Caco-2 (cell line): ENCODE data around the gene TMEM63B. TPM values are rescaled to one million over a fixed set of nuclear protein-coding genes. Genes with fewer than 3 reads are reported as not detected.

Experiments used
- BruUV-seq: library from RNA; stranded (reverse); fragments of 400-500 nt; replicated peaks from 2 replicates; lab custom pipeline; 2021; lab: Mats Ljungman, UMichigan
- CTCF ChIA-PET: fragments of 300-600 bp; sonication (Branson Sonifier 250); formaldehyde crosslinking; loops from one replicate; lab custom pipeline; 2022; ENCODE audit warnings: antibody characterized with exemption; lab: Charles Lee
- POLR2A ChIA-PET: fragments of 300-600 bp; sonication (Branson Sonifier 250); formaldehyde crosslinking; loops from one replicate; lab custom pipeline; 2022; ENCODE audit warnings: antibody characterized with exemption; lab: Charles Lee
- DNase-seq, 2 experiments: peaks; one replicate each; pipeline versions ENCODE4 v3.0.0 to v3.0.0-alpha.2; 2020 to 2022
- H3K27me3 ChIP-seq: replicated peaks from 2 replicates; pipeline ENCODE4 v1.6.0; 2011; ENCODE audit warnings: low read length; ENCODE audit not compliant: control insufficient read depth, insufficient read depth
- H3K36me3 ChIP-seq: 2 replicates; pipeline ENCODE4 v1.5.1; 2011; ENCODE audit warnings: low read length; ENCODE audit not compliant: control insufficient read depth, insufficient read depth
- H3K4me1 ChIP-seq: fragments of 250-450 bp; sonication (Bioruptor Pico); 2 replicates; pipeline ENCODE4 v1.5.1; 2020; ENCODE audit warnings: mild to moderate bottlenecking
- H3K4me3 ChIP-seq: 2 replicates; pipeline ENCODE4 v1.5.1; 2011; ENCODE audit warnings: low read depth, mild to moderate bottlenecking, control low read depth, low read length
- H3K9me3 ChIP-seq: fragments of 250-450 bp; sonication (Bioruptor Pico); 2 replicates; pipeline ENCODE4 v1.5.1; 2020; ENCODE audit warnings: mild to moderate bottlenecking, moderate library complexity
- H3K27ac Mint-ChIP-seq: one replicate; pipeline ENCODE4 v1.8.0; 2022; ENCODE audit warnings: mixed read lengths; ENCODE audit not compliant: unreplicated experiment
- H3K27me3 Mint-ChIP-seq: one replicate; pipeline ENCODE4 v1.8.0; 2022; ENCODE audit warnings: mixed read lengths; ENCODE audit not compliant: insufficient read depth, unreplicated experiment
- H3K36me3 Mint-ChIP-seq: one replicate; pipeline ENCODE4 v1.8.0; 2022; ENCODE audit warnings: mild to moderate bottlenecking, mixed read lengths; ENCODE audit not compliant: insufficient read depth, unreplicated experiment
- H3K4me1 Mint-ChIP-seq: one replicate; pipeline ENCODE4 v1.8.0; 2022; ENCODE audit warnings: low read depth, mixed read lengths; ENCODE audit not compliant: unreplicated experiment
- H3K4me3 Mint-ChIP-seq: one replicate; pipeline ENCODE4 v1.8.0; 2022; ENCODE audit warnings: mild to moderate bottlenecking, moderate library complexity, mixed read lengths; ENCODE audit not compliant: unreplicated experiment
- H3K9me3 Mint-ChIP-seq: one replicate; pipeline ENCODE4 v1.8.0; 2022; ENCODE audit warnings: mixed read lengths; ENCODE audit not compliant: unreplicated experiment
- CTCF ChIP-seq, 2 experiments: fragments of 200-600 bp in 1 of 2; IDR thresholded peaks; 1 replicate in 1 of 2; 2 replicates in 1 of 2; pipeline versions ENCODE4 v1.5.1 to v1.8.0; 2011 to 2022; ENCODE audit warnings: antibody characterized with exemption in 1 of 2, control low read depth in 1 of 2, inconsistent platforms in 1 of 2, low read depth in 1 of 2, low read length in 1 of 2, mild to moderate bottlenecking in 1 of 2, moderate library complexity in 1 of 2; ENCODE audit not compliant: insufficient read depth in 1 of 2, severe bottlenecking in 1 of 2, unreplicated experiment in 1 of 2
- intact Hi-C: fragments of 100-400 bp; cut with micrococcal nuclease; formaldehyde crosslinking; loops from one replicate; pipeline ENCODE4 v1.10.0; 2022; ENCODE audit not compliant: unreplicated experiment
- total RNA-seq: library from RNA; stranded (reverse); gene quantifications from 2 replicates; pipeline ENCODE4 v1.2.3, GENCODE V29; 2022

TMEM63B gene
- total RNA-seq, 1 experiment from 2014 or later: 28.2 TPM

GRCh38 chr6:44198684-44199083 is 71.3 kb downstream of the TMEM63B start:
- Mint-ChIP-seq H3K9me3 (no peaks in the 10 kb centered on the region), H3K27ac (no peak overlapping the region), H3K27me3 (no peaks in the 10 kb centered on the region), H3K4me1 (peaks cover 14% of the 10 kb centered on the region), H3K4me3 (no peak overlapping the region), H3K36me3 (no peaks in the 10 kb centered on the region)
- intact Hi-C loops: no loop called here
- Histone ChIP-seq H3K4me1 (peaks cover 16% of the 10 kb centered on the region), H3K4me3 (no peak overlapping the region), H3K27me3 (no peaks in the 10 kb centered on the region), H3K9me3 (no peaks in the 10 kb centered on the region), H3K36me3 (no peaks in the 10 kb centered on the region)
- no TSS peak for BruUV-seq
- TF ChIP-seq CTCF (IDR thresholded peaks at IDR 0.05; ENCODE audit: insufficient read depth in 1 of 2, low read depth in 1 of 2, low read length in 1 of 2, severe bottlenecking in 1 of 2, unreplicated experiment in 1 of 2): no peak
- ChIA-PET CTCF (no interaction called here), POLR2A (no interaction called here)
- no peak for DNase-seq

- H3K36me3 Mint-ChIP-seq: no peaks in the 10 kb centered on the region
- Histone ChIP-seq H3K36me3 (no peaks in the 10 kb centered on the region), H3K4me1 (peaks cover 28% of the 10 kb centered on the region), H3K9me3 (no peaks in the 10 kb centered on the region), H3K4me3 (no peak overlapping the region), H3K27me3 (no peaks in the 10 kb centered on the region)
- intact Hi-C loops: no loop called here
- no peaks in the 10 kb centered on the region for H3K9me3 Mint-ChIP-seq
- DNase-seq: no peak
- peaks cover 25% of the 10 kb centered on the region for H3K4me1 Mint-ChIP-seq
- ChIA-PET POLR2A (no interaction called here), CTCF (no interaction called here)
- TF ChIP-seq CTCF (IDR thresholded peaks at IDR 0.05; ENCODE audit: insufficient read depth in 1 of 2, low read depth in 1 of 2, low read length in 1 of 2, severe bottlenecking in 1 of 2, unreplicated experiment in 1 of 2): no peak
- no peak overlapping the region for H3K27ac Mint-ChIP-seq
- no peak overlapping the region for H3K4me3 Mint-ChIP-seq
- no TSS peak for BruUV-seq
- no peaks in the 10 kb centered on the region for H3K27me3 Mint-ChIP-seq
Observed at GRCh38 chr6:44199883-44200282, 72.5 kb downstream of the TMEM63B start.

- no peaks in the 10 kb centered on the region for H3K27me3 Mint-ChIP-seq
- H3K9me3 Mint-ChIP-seq: no peaks in the 10 kb centered on the region
- H3K36me3 Mint-ChIP-seq: no peaks in the 10 kb centered on the region
- peaks cover 25% of the 10 kb centered on the region for H3K4me1 Mint-ChIP-seq
- TF ChIP-seq CTCF (IDR thresholded peaks at IDR 0.05; ENCODE audit: insufficient read depth in 1 of 2, low read depth in 1 of 2, low read length in 1 of 2, severe bottlenecking in 1 of 2, unreplicated experiment in 1 of 2): no peak
- no peak for DNase-seq
- intact Hi-C loops: no loop called here
- no peak overlapping the region for H3K4me3 Mint-ChIP-seq
- Histone ChIP-seq H3K9me3 (no peaks in the 10 kb centered on the region), H3K4me3 (no peak overlapping the region), H3K27me3 (no peaks in the 10 kb centered on the region), H3K4me1 (peaks cover 30% of the 10 kb centered on the region), H3K36me3 (no peaks in the 10 kb centered on the region)
- BruUV-seq: no TSS peak
- POLR2A ChIA-PET: no interaction called here
- CTCF ChIA-PET: interaction anchor here (0.8 kb wide), 1 partner anchor 18 kb away, joined by 3 read pairs; no protein-coding TSS in a partner anchor
- peak overlapping the region; percentile 59 for H3K27ac Mint-ChIP-seq
Observed at GRCh38 chr6:44201200-44201599, 73.8 kb downstream of the TMEM63B start.
